ENCODE data around the gene RIPK4. TPM values are rescaled to one million over a fixed set of nuclear protein-coding genes. Genes with fewer than 3 reads are reported as not detected.

The RIPK4 gene
- total and polyA plus RNA-seq, 2 of the 13 experiments (the other 11 are each of a cell fraction or from before 2014, with no cell fraction given) = 3.1 to 4.9 TPM

DNA sequence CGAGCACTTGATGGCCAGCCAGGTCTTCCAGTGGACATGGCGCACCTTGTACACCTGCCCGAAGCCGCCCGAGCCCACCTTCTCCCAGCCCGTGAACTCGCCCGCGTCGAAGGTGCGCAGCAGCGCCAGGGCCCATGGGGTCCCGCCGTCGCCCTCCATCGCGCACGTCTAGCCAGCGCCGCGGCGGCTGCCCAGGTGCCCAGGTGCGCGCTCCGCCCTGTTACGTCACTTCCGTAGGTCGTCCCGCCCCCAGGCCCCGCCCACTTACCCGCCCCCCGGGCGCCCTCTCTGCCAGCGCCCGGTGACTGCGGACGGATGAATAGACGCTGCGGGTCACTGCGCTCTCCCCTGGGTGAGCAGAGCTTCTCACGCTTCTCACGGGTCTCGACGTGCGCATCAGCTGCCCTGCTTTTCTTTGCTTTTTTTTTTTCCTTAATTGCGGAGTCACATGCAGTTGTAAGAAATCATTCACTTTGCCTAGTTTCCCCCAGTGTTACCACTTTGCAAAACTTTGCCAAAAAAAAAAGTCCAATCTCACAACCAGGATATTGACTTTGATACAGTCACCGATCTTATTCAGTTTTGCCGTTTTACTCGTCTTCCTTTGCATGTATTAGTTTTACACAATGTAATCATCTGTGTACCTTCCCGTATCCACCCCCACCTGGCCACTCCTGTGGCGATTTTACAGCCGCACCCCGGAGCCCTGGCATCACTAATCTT lies at the start of gene RIPK4 (continued):
- TF ChIP-seq SIX1 (CRISPR knock-in tag; IDR thresholded peaks at IDR 0.05; ENCODE audit: borderline replicate concordance) (no peak), ZNF10 (CRISPR knock-in tag; IDR thresholded peaks at IDR 0.05; ENCODE audit: borderline replicate concordance, low read depth) (no peak), CAMTA2 (CRISPR knock-in tag; IDR thresholded peaks at IDR 0.05; ENCODE audit: borderline replicate concordance) (no peak; the same call in 1 of the 2 replicates), ZFP36L1 (CRISPR knock-in tag; IDR thresholded peaks at IDR 0.05) (0 out of 2 replicates have a peak, but pooled peaks have one; percentile 2), ZNF441 (CRISPR knock-in tag; IDR thresholded peaks at IDR 0.05; ENCODE audit: borderline replicate concordance) (peak; percentile 12; the same call in 1 of the 2 replicates)
- TF ChIP-seq, protein P1, sequence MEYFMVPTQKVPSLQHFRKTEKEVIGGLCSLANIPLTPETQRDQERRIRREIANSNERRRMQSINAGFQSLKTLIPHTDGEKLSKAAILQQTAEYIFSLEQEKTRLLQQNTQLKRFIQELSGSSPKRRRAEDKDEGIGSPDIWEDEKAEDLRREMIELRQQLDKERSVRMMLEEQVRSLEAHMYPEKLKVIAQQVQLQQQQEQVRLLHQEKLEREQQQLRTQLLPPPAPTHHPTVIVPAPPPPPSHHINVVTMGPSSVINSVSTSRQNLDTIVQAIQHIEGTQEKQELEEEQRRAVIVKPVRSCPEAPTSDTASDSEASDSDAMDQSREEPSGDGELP (IDR thresholded peaks at IDR 0.05; ENCODE audit: borderline replicate concordance, low read depth) = peak; percentile 21; the same call in 1 of the 2 replicates
- TF ChIP-seq, protein P2, sequence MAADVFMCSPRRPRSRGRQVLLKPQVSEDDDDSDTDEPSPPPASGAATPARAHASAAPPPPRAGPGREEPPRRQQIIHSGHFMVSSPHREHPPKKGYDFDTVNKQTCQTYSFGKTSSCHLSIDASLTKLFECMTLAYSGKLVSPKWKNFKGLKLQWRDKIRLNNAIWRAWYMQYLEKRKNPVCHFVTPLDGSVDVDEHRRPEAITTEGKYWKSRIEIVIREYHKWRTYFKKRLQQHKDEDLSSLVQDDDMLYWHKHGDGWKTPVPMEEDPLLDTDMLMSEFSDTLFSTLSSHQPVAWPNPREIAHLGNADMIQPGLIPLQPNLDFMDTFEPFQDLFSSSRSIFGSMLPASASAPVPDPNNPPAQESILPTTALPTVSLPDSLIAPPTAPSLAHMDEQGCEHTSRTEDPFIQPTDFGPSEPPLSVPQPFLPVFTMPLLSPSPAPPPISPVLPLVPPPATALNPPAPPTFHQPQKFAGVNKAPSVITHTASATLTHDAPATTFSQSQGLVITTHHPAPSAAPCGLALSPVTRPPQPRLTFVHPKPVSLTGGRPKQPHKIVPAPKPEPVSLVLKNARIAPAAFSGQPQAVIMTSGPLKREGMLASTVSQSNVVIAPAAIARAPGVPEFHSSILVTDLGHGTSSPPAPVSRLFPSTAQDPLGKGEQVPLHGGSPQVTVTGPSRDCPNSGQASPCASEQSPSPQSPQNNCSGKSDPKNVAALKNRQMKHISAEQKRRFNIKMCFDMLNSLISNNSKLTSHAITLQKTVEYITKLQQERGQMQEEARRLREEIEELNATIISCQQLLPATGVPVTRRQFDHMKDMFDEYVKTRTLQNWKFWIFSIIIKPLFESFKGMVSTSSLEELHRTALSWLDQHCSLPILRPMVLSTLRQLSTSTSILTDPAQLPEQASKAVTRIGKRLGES (CRISPR knock-in tag; IDR thresholded peaks at IDR 0.05; ENCODE audit: borderline replicate concordance) = no peak
- TF ChIP-seq, protein P3, sequence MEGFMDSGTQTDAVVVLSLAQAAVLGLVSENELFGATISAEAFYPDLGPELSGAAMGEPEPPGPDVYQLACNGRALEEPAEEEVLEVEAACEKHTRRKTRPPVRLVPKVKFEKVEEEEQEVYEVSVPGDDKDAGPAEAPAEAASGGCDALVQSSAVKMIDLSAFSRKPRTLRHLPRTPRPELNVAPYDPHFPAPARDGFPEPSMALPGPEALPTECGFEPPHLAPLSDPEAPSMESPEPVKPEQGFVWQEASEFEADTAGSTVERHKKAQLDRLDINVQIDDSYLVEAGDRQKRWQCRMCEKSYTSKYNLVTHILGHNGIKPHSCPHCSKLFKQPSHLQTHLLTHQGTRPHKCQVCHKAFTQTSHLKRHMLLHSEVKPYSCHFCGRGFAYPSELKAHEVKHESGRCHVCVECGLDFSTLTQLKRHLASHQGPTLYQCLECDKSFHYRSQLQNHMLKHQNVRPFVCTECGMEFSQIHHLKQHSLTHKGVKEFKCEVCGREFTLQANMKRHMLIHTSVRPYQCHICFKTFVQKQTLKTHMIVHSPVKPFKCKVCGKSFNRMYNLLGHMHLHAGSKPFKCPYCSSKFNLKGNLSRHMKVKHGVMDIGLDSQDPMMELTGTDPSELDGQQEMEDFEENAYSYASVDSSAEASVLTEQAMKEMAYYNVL (CRISPR knock-in tag; IDR thresholded peaks at IDR 0.05; ENCODE audit: borderline replicate concordance) = no peak
- TF ChIP-seq, protein P4, sequence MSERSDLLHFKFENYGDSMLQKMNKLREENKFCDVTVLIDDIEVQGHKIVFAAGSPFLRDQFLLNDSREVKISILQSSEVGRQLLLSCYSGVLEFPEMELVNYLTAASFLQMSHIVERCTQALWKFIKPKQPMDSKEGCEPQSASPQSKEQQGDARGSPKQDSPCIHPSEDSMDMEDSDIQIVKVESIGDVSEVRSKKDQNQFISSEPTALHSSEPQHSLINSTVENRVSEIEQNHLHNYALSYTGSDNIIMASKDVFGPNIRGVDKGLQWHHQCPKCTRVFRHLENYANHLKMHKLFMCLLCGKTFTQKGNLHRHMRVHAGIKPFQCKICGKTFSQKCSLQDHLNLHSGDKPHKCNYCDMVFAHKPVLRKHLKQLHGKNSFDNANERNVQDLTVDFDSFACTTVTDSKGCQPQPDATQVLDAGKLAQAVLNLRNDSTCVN (CRISPR knock-in tag; IDR thresholded peaks at IDR 0.05; ENCODE audit: borderline replicate concordance) = no peak
- TF ChIP-seq, protein P5, sequence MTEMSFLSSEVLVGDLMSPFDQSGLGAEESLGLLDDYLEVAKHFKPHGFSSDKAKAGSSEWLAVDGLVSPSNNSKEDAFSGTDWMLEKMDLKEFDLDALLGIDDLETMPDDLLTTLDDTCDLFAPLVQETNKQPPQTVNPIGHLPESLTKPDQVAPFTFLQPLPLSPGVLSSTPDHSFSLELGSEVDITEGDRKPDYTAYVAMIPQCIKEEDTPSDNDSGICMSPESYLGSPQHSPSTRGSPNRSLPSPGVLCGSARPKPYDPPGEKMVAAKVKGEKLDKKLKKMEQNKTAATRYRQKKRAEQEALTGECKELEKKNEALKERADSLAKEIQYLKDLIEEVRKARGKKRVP (CRISPR knock-in tag; IDR thresholded peaks at IDR 0.05) = 0 out of 4 replicates have a peak, but pooled peaks of 1 of the 2 experiments have one; percentile 28
- TF ChIP-seq, protein P6, sequence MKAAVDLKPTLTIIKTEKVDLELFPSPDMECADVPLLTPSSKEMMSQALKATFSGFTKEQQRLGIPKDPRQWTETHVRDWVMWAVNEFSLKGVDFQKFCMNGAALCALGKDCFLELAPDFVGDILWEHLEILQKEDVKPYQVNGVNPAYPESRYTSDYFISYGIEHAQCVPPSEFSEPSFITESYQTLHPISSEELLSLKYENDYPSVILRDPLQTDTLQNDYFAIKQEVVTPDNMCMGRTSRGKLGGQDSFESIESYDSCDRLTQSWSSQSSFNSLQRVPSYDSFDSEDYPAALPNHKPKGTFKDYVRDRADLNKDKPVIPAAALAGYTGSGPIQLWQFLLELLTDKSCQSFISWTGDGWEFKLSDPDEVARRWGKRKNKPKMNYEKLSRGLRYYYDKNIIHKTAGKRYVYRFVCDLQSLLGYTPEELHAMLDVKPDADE (CRISPR knock-in tag; IDR thresholded peaks at IDR 0.05) = 0 out of 2 replicates have a peak, but pooled peaks have one; percentile 49
- TF ChIP-seq, protein P7, sequence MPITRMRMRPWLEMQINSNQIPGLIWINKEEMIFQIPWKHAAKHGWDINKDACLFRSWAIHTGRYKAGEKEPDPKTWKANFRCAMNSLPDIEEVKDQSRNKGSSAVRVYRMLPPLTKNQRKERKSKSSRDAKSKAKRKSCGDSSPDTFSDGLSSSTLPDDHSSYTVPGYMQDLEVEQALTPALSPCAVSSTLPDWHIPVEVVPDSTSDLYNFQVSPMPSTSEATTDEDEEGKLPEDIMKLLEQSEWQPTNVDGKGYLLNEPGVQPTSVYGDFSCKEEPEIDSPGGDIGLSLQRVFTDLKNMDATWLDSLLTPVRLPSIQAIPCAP (CRISPR knock-in tag; IDR thresholded peaks at IDR 0.05; ENCODE audit: low read depth) = no peak
